Measurements from ENCODE around the gene RASGRF1. TPM values are rescaled to one million over a fixed set of nuclear protein-coding genes. Genes with fewer than 3 reads are reported as not detected.
A peak's percentile ranks its signal among the peaks of the same experiment; 100 is the strongest.

The RASGRF1 gene
- total RNA-seq, 1 donor from 2014 or later = under 0.01 TPM

- no peak for TF ChIP-seq CTCF (IDR thresholded peaks at IDR 0.05; ENCODE audit: insufficient read depth, low read length, severe bottlenecking)
- FAIRE-seq (peak; percentile 83), DNase-seq (ENCODE audit: low read depth) (no peak)
- no peak overlapping the region for H3K4me3 ChIP-seq (ENCODE audit: low read depth, low read length)
- H3K27me3 ChIP-seq (ENCODE audit: control insufficient read depth, insufficient read depth, low read length) = no peaks in the 10 kb centered on the region
- H3K36me3 ChIP-seq (ENCODE audit: control insufficient read depth, insufficient read depth, low read length) = no peaks in the 10 kb centered on the region
These were observed 58.8 kb downstream of the RASGRF1 start for GRCh38 chr15:79031821-79032220.

GRCh38 chr15:79031201-79031600 lies 59.4 kb downstream of the RASGRF1 start:
- Histone ChIP-seq H3K4me3 (ENCODE audit: low read depth, low read length) (no peak overlapping the region), H3K36me3 (ENCODE audit: control insufficient read depth, insufficient read depth, low read length) (no peaks in the 10 kb centered on the region), H3K27me3 (ENCODE audit: control insufficient read depth, insufficient read depth, low read length) (no peaks in the 10 kb centered on the region)
- no peak for FAIRE-seq
- no peak for DNase-seq (ENCODE audit: low read depth)
- no peak for TF ChIP-seq CTCF (IDR thresholded peaks at IDR 0.05; ENCODE audit: insufficient read depth, low read length, severe bottlenecking)

GRCh38 chr15:79030470-79030869 lies 60.1 kb downstream of the RASGRF1 start:
- no peak for DNase-seq (ENCODE audit: low read depth)
- Histone ChIP-seq H3K36me3 (ENCODE audit: control insufficient read depth, insufficient read depth, low read length) (no peaks in the 10 kb centered on the region), H3K4me3 (ENCODE audit: low read depth, low read length) (no peak overlapping the region), H3K27me3 (ENCODE audit: control insufficient read depth, insufficient read depth, low read length) (no peaks in the 10 kb centered on the region)
- no peak for FAIRE-seq
- no peak for TF ChIP-seq CTCF (IDR thresholded peaks at IDR 0.05; ENCODE audit: insufficient read depth, low read length, severe bottlenecking)

GRCh38 chr15:79028411-79028964 lies 62.1 kb downstream of the RASGRF1 start:
- FAIRE-seq (no peak), DNase-seq (ENCODE audit: low read depth) (peak; percentile 20)
- TF ChIP-seq CTCF (IDR thresholded peaks at IDR 0.05; ENCODE audit: insufficient read depth, low read length, severe bottlenecking) = peak; percentile 77

GRCh38 chr15:79027532-79028410 lies 62.8 kb downstream of the RASGRF1 start:
- no peak overlapping the region for H3K4me3 ChIP-seq (ENCODE audit: low read depth, low read length)
- DNase-seq (ENCODE audit: low read depth) (no peak), FAIRE-seq (no peak)
- TF ChIP-seq CTCF (IDR thresholded peaks at IDR 0.05; ENCODE audit: insufficient read depth, low read length, severe bottlenecking) = no peak
- H3K36me3 ChIP-seq (ENCODE audit: control insufficient read depth, insufficient read depth, low read length) = no peaks in the 10 kb centered on the region
- no peaks in the 10 kb centered on the region for H3K27me3 ChIP-seq (ENCODE audit: control insufficient read depth, insufficient read depth, low read length)

More at GRCh38 chr15:79028411-79028964, 62.1 kb downstream of the RASGRF1 start:
- Histone ChIP-seq H3K27me3 (ENCODE audit: control insufficient read depth, insufficient read depth, low read length) (no peaks in the 10 kb centered on the region), H3K36me3 (ENCODE audit: control insufficient read depth, insufficient read depth, low read length) (no peaks in the 10 kb centered on the region), H3K4me3 (ENCODE audit: low read depth, low read length) (no peak overlapping the region)

Data from bronchial epithelial cell (primary cell).